RCC 7860 (cell line): ENCODE data around the gene STAT5B.

Source experiments
- DNase-seq: peaks from one replicate; pipeline ENCODE4 v3.0.0-alpha.2; 2015; ENCODE audit warnings: low spot score
- FAIRE-seq: peaks from 2 replicates; lab custom pipeline; 2012; peaks lifted over from hg19 to GRCh38; lab: Jason Lieb, UNC

STAT5B gene

DNA sequence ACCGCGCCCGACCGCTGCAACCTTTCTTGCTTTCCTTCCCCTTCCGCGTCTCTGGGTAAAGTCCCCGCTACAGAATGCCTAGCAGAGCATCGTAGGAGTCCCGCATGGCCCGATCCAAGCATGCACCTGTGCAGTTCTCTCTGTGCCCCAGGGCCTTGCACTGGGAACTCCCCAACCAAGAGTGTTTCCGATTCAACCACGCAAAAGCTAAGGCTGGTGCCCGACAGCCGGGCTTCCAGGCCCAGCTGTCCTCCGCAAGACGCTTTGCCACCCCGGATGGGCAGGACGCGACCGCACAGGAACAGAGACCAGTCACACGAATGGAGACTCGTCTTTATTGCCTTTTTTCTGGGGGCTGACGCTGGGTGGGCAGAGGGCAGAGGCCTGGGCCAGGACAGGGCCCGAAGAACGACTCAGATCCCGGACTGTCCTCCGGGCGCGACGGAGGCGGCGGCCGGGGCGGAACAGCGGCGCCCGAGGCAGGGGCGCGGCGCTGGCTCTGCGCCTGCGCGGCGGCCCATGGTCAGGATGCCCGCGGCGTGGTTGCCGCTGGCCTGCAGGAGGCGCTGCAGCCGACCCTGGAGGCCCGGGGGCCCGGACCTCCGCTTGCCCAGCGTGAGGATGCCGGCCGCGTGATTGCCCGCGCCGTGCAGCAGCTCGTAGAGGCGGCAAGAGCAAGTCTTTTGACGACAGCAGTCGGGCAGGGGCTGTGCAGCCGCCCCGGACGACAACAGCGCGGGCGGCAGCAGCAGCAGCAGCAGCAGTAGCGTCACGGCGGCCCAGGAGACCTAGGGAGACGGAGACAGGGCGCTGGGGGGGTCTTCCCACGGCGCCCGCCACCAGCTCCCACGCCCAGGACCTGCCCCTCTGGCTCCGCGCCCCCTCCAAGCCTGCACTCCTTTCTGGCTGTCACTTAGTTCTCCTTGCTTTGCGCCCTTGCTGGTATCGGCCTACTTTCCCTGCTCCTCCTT lies 92.2 kb downstream of the STAT5B start:
- DNase-seq (peak; percentile 5), FAIRE-seq (no peak)

DNA sequence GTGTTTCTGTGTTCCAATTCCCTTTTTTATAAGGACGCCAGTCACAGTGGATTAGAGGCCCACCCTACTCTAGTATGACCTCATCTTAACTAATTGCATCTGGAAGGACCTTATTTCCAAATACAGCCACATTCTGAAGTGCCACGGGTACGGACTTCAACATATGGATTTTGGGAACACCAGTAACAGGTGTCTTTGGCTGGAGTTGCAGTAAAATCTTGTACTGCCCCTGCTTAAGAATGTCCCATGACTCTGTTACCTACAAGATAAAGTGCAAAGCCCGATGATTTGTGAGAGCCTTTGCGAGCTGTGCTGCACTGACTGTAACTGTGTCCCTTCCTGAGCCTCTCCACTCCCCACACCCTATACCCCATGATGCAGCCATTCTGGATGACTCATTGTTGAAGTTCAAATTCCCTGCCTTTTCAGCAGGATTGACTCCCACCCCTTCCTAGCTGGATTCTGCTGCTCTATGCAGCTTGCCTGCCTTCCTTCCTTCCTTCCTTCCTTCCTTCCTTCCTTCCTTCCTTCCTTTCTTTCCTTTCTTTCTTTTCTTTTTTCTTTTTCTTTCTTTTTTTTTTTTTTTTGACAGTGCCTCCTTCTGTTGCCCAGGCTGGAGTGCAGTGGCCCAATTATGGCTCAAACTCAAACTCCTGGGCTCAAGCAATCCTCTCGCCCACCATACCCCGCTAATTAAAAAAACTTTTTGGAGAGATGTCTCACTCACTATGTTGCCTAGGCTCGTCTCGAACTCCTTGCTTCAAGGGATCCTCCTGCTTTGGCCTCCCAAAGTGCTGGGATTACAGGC lies 93.1 kb downstream of the STAT5B start:
- no peak for FAIRE-seq
- DNase-seq: peak; percentile 33

- FAIRE-seq: no peak
Observed at GRCh38 chr17:42181851-42182207, 94.4 kb downstream of the STAT5B start.

GRCh38 chr17:42180922-42181850 lies 95.0 kb downstream of the STAT5B start, which contains the start of gene KCNH4:
TSS of gene KCNH4 (minus strand) at chr17:42181142. CDS start at chr17:42180945, 197 bp downstream.
- no peak for FAIRE-seq
- peak; percentile 9 for DNase-seq

More at GRCh38 chr17:42181851-42182207, 94.4 kb downstream of the STAT5B start:
- DNase-seq: no peak

DNA sequence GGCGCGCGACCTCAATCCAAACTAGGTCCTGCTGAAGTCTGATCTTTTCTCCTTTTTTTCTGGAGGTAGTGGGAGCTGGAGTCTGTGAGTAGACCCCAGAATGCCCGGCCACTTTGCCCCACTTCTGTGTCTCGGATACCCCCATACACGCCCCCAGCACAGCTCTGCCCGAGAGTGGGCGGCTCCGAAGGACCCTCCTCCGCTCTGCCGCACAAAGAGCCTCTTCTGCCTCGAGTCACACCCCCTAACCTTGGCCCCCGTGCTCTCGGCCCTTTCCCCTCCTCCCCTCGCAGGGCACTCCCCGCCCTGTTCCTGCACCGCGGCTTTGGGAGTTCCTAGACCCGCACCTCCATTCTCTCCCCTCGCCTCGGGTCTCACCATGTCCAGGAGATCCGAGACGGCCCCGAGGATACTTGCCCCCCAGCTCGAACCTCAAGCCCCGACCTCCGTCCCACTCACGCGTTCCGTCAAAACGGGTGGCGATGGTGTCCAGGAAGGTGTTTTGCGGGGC lies 95.7 kb downstream of the STAT5B start:
- DNase-seq (no peak), FAIRE-seq (no peak)

- no peak for FAIRE-seq
- no peak for DNase-seq
Observed at GRCh38 chr17:42179911-42180410, 96.2 kb downstream of the STAT5B start.

GRCh38 chr17:42179335-42179734 lies 96.9 kb downstream of the STAT5B start:
- no peak for FAIRE-seq
- DNase-seq: no peak

DNA sequence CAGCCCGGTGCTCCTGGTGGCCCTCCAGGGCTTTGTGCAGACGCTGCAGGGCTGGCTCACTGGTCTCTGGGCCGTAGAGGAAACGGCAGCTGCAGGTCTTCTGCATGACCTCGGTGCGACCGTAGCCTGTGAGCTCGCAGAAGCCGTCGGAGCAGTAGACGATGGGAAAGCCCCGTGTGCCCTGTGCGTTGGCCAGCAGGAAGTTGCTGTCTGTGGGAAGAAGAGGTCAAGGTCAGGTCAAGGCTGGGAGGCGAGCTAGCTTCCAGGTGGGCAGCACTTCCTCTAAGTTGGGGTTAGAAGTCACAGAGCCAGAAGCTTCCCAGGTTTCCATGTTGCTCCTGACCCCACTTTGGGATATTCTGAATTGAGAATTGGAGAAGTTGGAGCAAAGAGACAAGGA lies 97.4 kb downstream of the STAT5B start:
- no peak for DNase-seq
- no peak for FAIRE-seq

GRCh38 chr17:42177684-42178083 lies 98.5 kb downstream of the STAT5B start:
- FAIRE-seq (no peak), DNase-seq (no peak)

DNA sequence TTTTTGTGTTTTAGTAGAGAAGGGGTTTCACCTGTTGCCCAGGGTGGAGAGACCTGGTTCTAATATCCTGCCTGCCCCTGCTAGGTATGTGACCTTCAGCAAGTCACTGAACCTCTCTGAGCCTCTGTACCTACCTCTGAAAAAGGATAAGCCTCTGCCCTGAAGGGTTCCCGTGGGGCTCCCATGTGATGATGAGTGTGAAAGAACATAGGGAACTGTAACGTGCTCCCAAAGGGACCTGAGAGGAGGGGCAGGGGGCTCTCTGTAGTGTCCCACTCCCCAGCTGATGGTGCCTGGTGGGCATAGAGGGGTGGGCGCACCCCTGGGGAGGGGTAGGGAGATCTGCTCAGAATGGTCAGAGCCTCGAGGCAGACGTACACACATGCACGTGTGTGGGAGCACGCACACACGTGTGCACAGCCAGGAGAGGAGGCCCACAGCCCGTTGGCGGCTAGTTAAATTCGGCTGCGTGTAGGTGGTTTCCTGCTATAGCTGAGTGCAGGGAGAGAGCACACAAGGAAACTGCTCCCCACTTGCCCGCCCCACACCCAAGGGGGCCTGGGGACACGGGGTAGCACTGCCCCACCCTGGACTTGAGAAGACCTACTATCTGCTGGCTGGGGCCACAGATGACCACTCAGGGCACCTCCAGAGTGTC lies 101.9 kb downstream of the STAT5B start:
- DNase-seq: no peak
- no peak for FAIRE-seq

DNA sequence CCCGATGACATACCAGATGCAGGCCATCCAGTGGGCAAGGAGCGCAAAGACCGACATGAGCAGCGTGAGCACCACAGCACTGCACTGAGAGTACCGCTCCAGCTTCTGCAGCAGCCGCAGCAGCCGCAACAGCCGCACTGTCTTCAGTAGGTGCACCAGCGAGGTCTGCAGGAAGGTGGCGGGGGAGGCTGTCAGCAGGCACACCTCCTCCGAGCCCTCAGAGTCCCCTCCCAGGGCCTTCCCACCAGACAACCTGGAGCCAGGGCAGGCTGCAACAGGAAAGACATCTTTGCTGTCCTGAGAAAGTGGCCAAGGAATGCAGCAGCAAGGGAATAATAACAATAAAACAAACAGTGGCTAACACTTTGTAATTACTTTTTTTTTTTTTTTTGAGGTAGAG lies 104.4 kb downstream of the STAT5B start:
- DNase-seq (no peak), FAIRE-seq (no peak)

DNA sequence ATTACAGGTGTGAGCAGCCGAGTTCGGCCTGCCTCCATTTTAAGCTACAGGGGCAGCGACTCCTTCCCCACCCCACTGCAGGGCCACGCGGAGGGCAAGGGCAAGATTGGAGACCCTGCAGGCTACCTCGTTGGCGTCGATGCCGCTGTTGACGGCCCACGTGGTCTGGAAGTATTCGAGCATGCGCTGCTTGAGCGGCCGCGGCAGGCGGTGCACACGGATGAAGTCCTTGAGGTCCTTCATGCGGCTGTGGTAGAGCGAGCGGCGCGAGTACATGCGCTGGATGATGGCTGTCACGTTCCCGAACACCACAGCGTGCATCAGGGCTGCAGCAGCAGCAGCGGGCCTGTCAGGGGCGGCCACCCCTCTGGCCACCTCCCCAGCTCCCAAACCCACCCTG lies 106.8 kb downstream of the STAT5B start:
- FAIRE-seq: no peak
- no peak for DNase-seq

GRCh38 chr17:42167807-42168206 lies 108.4 kb downstream of the STAT5B start:
- DNase-seq: no peak
- no peak for FAIRE-seq

DNA sequence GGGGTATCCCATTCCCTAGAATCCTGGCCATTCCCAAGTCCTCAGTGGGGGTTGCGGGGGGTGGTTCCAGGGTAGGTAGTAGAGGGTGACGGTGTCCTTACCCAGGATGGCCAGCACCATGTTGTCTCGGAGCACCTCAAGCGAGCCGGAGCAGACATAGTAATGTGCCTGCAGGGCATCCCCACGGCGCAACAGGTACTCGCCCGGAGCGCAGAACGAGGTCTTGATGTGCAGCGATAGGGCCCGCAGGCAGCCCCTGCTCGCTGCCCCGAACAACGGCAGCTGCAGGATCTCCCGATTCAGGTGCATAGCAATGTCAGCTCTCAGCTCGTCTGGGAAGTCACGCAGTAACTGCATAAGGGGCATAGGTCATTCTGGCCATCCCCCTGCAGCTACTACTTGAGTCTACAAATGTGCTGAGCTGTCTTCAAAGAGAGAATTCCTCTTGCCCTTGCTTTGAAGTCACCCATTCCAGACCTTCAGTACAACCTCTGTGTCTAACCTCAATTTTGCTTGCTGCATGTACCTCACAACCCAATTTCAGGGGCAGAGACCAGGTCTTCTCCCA lies 109.9 kb downstream of the STAT5B start:
- DNase-seq (no peak), FAIRE-seq (no peak)

DNA sequence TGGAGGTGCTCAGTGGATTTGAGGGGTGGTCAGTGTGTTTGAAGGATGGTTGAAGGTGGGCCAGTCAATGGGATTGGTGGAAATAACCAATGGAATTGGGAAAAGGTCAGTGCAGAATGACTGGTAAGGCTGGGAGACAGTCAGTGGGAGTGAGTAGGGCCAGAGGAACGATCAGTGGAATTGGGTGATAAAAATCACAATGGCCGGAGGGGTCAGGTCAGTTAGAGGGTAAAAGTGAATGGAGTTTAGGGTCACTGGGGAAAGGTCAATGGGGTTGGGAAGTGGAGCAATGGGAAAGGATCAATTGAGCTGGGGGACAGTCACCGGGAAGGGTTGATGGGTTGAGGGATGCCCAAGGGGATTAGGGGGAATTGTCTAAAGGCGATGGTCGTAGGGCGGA lies 110.4 kb downstream of the STAT5B start:
- FAIRE-seq (no peak), DNase-seq (no peak)

- FAIRE-seq: no peak
- no peak for DNase-seq
Observed at GRCh38 chr17:42163696-42164407, 112.3 kb downstream of the STAT5B start.

- FAIRE-seq (no peak), DNase-seq (no peak)
Observed at GRCh38 chr17:42163113-42163512, 113.1 kb downstream of the STAT5B start.

GRCh38 chr17:42160531-42160910 lies 115.7 kb downstream of the STAT5B start:
- DNase-seq (no peak), FAIRE-seq (no peak)
